Measurements from ENCODE around the gene N4BP2L1.

Gene N4BP2L1

GRCh38 chr13:32430018-32430747 lies 2.3 kb upstream of the N4BP2L1 start:
- DNase-seq, result peak; percentile 23

- DNase-seq, result no peak
Observed at GRCh38 chr13:32429433-32429909, 1.5 kb upstream of the N4BP2L1 start.

- peak; percentile 61 for DNase-seq
Observed at GRCh38 chr13:32428581-32429432, 877 bp upstream of the N4BP2L1 start.

DNA sequence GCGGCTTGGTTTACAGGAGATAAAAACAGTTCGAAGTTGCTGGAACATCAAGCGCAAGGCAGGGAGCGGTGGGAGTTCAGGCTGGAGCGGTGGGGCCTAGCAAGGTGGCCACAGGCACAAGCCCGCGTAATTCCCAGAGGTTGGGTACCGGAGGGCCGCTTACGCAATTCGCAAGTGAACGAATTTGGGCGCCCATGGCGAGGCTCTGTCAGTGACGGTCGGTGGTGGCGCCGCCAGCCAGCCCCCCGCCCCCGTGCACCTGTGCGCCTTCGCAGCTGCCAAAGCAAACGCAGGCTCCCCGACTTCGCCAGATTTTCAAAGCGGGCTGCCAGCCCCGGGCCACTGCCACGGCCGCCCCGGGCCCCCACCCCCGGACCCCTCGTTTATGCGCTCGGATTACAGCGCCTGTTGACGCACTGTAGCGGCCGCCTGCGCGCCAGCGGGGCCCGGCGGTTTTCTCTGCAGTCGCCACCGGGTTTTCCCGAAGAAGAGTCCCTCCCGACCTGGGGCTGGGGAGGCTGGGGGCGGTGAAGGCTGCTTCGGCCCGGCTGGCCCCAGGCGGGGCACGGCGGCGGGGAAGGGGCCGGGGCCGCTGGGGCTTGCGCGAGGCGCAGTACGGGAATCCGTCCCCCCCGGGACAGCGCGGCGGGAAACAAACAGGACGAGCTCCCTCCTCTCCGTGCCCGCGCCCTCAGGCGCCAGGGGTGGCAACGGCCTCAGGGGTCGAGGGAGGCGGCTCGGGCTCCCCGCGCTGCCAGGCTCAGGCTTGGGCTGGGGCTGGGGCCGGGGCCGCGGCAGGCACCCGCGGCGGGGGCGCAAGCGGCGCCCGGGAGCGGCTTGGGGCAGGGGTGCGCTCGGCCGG lies 709 bp downstream of the N4BP2L1 start:
- DNase-seq, result peak; percentile 41

GRCh38 chr13:32426191-32426989 lies 1.5 kb downstream of the N4BP2L1 start:
- DNase-seq, result peak; percentile 72

DNA sequence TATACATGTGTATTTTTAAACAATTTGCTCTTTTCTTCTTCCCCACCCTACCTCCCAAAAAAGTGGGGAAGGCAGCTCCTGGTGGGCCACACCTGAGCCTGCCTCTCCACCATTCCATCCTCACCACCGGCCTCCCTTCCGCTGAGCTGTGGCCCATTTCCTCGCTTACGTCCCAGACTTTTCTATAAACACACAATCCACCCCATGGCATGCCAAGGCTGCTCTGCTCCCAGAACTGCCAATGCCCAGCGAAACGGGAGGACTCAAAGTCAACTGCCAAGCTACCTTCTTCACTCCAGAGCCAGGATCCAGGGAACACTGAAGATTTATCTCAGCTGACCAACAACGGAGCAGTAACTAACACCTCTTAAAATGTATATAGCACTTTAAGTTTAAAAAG lies 2.8 kb downstream of the N4BP2L1 start:
- DNase-seq, result no peak

DNA sequence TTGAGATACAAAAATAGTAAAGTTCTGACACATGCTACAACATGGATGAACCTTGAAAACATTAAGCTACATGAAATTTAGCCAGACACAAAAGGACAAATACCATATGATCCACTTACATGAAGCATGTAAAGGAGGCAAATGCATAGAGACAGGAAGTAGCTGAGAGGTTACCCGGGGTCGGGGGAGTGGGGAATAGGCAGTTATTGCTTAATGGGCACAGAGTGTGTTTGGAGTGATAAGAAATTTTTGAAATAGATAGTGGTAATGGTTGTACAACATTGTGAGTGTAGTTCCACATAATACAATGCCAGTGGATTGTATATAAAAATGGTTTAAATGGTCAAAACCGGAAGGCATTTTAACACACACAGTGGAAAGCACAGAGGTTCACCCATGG lies 4.3 kb downstream of the N4BP2L1 start:
- peak; percentile 94 for DNase-seq

DNA sequence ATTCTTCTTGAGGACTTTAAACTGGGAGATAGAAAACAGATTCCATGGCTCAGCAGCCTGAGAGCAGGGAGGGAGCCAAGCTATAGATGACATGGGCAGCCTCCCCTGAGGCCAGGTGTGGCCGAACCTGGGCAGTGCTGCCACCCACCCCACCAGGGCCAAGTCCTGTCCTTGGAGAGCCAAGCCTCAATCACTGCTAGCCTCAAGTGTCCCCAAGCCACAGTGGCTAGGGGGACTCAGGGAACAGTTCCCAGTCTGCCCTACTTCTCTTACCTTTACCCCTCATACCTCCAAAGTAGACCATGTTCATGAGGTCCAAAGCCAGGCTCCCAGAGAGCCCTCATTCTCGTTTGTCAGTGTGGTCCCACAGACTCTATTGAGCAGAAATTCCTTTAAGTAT lies 8.1 kb downstream of the N4BP2L1 start:
- no peak for DNase-seq

- no peak for DNase-seq
Observed at GRCh38 chr13:32417995-32418394, 9.9 kb downstream of the N4BP2L1 start.

DNA sequence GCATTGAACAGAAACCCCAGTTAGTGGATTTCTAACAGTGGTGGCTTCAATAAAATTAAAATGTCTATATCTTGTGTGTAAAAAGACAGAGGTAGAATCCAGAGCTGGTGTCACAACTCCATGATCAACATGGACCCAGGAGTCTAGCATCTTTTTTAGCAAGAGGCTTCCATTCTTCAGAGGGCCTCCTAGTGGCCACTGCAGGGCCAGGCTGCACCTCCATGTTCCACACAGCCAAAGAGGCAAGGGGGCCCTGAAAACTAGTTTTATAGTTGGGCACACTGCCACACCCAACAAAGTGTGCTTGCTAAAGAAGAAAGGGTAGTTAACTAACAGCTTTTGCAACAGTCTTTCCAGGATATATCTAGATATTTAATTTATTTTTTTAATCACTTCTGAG lies 12.9 kb downstream of the N4BP2L1 start:
- DNase-seq, result peak; percentile 78

GRCh38 chr13:32414580-32414979 lies 13.3 kb downstream of the N4BP2L1 start:
- DNase-seq, result no peak

GRCh38 chr13:32413284-32413683 lies 14.6 kb downstream of the N4BP2L1 start:
- no peak for DNase-seq

DNA sequence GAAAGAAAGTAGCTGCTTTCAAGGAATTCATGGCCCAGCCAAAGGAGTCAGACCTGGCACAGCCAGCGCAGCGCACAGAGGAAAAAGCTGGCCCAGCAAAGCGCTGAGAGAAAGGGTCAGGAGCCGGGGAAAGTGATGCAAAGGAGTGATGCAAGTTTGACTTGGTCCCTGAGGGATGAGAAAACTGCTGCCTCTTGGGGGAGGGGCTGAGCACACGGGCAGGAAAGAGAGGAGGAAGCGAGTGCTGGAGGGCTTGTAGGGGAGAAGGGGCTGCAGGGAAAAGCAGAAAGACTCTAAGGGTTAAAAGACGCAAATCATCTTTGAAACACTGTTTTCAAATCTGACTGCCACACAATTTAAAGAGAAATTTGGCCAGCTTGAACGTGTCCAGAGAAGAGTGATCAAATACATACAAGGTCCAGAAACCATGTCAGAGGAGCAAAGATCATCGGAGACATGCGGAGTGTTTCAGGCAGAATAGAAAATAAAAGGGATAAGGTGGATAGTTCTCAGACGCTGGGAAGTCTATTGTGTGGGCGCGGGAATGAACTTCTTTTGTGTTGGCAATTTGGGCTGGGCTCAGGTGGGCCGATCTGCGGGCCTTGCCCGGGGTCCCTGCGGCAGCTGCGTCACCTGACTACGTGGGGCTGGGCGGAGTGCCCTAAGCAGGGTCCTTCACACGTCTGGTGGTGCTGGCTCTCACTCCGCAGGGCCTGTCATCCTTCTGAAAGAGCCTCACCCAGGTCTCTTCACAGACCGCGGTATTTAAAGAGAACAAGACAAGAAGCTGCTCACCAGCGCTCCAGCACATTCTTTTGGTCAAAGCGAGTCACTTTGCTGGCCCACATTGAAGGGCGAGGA lies 18.1 kb downstream of the N4BP2L1 start:
- no peak for DNase-seq

DNA sequence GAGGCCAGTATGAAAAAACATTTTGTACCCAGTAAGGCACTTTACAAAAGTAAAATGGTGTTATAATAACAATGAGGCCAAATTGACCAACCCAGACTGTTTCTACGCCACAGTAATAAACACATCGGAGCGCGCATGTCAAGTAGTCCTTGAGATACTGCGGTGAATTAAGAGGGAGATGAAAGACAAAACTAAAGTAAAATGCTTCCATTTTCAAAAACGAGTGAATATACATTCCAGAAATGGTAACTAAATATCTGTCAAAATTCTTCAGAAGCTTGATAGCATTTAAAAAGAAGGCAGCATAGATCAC lies 19.0 kb downstream of the N4BP2L1 start:
- DNase-seq, result no peak

DNA sequence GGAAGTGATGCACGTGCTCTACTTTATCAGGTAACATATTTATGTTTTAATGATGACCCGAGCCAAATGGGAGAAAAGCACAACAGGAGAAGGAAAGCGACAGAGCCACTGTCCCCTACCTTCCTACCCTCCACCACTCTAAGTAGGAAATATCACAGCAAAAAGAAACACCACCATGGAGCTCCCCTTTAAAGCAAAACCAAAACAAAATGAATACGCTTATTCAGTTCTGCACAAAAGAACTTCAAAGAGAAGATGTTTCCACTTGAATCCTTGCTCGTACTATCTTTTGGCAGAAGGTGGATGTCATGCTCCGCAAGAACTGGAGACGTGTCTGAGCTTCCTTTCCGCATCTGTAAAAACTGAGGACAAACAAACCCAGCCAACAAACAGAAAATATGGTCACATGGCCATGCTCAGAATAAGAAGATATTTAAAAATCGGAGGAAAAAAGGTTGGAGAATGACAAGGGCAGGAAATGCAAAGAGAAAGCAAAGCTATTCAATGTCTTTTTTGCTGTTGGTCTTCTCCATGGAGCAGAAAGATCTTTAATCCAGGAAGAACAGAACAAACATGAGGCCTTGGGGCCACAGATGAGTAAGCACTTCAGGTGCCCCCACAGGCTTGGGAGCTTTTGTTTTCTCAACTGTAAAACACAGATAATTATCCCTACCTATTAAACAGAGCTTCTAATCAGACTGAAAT lies 19.5 kb downstream of the N4BP2L1 start:
- peak; percentile 55 for DNase-seq

DNA sequence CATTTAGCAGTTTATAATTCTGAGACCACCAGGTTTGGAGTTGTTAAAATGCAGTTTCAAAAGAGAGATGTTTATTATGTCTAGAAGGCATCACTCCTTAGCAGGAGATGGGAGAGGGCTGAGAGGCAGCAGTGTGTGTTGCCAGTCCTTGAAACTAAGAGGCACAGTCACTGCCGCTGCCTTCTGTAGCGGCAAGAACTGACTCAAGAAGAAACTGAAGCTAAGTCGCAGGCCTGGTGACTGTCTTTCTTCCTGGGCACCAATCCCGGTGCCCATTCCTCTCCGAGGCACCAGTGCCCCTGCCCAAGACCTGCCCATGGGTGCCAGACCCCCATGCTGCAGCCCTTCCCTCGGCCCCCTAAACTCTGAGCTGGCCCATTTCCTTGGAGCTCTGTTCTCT lies 20.1 kb downstream of the N4BP2L1 start:
- no peak for DNase-seq

DNA sequence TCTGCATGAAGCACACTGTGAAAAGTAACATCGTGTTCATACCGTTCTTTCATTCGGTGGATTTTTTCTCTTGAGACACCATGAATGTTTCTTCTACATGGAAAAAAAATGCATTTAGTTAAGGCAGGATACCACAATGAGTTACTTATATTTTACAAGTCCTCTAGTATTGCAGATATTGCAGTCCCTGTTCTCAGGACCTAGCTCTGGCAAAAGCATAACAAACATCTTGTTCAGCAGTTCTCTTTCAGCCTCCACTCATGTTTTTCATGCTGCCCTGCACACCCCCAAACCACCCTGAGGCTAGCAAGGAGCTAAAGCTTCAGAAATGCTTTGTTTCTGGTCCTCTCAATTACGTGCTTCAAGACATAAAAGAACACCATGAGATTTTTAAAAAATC lies 24.8 kb downstream of the N4BP2L1 start:
- DNase-seq, result no peak

DNA sequence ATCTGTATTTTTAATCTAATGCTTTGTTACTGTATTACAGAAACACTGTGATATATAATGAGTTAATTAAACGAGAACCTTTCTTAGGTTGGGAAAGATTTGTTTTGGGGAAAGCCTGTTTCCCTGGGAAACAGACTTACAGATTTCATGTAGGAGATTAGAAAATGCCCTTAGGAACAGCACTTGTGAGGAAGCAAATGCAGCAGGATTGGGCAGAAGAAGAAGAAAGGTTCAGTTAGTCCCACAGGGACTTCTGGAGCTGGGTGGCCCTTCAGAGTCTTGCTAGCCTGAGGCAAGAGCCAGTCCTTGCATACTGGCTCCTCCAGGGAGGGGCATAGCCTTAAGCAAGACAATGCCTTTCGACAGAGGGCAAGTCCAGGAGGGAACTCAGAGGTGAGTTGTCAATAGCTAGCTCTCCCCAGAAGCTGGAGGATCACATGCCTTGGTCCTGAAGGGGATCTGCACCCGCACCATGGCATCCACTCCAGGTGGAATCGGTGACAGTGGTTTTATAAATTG lies 36.8 kb downstream of the N4BP2L1 start:
- DNase-seq, result no peak

DNA sequence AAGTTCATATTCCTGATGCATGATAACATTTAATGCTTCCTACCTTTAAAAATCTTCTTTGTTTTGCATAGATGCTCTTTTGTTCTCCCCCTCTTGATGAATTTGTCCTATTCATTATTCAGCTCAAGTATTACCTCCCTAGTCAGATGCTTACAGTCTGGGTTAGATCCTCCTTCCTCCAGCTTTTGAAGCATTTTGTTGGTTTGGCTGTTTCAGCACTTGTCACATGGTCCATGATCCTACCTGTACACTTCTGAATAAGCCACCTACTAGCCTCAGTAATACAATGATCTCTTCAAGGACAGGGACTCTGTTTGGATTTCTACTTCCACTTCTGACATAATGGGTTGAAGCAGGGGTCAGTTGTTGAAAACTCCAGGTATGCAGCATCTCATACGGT lies 37.4 kb downstream of the N4BP2L1 start:
- DNase-seq, result no peak

DNA sequence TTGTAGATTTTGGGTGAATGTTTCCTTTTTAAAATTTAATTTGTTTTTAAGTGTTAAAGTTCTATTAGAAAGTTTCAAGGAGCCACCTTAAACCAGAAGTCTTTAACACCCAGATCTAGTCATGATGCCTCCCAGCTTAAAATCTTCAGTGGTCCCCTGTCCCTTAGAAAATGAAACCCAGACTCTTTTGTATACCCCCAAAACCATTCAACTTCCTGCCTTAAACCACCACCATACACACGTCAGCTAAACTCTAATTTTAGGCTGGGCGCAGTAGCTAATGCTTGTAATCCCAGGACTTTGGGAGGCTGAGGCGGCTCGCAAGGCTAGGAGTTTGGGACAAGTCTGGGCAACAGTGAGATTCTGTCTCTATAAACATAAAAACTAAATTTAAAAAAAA lies 37.9 kb downstream of the N4BP2L1 start:
- DNase-seq, result no peak

GRCh38 chr13:32385410-32385809 lies 42.5 kb downstream of the N4BP2L1 start:
- DNase-seq, result no peak

Data from hematopoietic multipotent progenitor cell treated with erythropoietin and hydrocortisone succinate and interleukin-3 and kit ligand, for 8 days (in vitro differentiated cells).